GM21825 (cell line): ENCODE data around the gene SCYGR4.

Source experiments
- ATAC-seq: cut with Tn5 transposase; IDR thresholded peaks from one replicate; pipeline ENCODE4 v1.9.1; 2021; ENCODE audit warnings: mild to moderate bottlenecking, moderate library complexity; ENCODE audit not compliant: unreplicated experiment

SCYGR4 gene

DNA sequence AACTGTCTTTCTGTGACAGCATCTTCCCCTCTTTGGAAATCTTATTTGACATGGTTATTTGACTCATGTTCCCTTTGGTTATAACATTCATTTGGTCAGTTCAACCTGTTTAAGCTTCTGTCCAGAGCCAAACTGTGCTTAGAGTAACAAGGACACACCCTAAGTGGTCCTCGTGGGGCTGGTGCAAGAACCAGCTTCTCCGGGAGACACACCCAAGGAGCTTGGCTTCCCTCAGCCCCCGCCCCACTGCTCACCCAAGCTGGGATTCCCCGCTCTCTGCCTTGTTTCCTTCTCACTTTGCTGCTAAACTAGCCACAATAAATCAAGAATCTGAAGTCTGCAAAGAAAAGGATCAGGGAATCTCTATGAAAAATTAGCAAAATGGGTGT, 4.0 kb upstream of the SCYGR4 start:
- no peak for ATAC-seq

DNA sequence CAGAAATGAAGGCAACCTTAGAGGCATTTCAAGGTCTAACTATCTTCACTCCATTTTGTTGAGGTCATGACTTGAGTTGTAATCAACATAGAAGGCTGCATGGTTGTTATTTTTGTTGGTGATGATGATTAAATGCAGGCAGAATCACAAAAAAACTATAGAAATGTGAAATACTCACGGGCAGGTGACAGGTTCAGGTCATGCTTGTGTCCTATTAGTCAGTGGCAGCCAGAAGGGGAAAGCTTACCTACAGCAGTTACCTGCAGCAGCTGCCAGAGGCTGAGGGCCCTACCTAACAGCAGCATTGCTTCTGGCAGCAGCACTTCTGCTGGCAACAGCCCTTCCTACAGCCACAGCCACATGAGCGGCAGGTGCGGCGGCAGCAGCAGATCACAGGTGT, 3.1 kb upstream of the SCYGR4 start:
- no peak for ATAC-seq

DNA sequence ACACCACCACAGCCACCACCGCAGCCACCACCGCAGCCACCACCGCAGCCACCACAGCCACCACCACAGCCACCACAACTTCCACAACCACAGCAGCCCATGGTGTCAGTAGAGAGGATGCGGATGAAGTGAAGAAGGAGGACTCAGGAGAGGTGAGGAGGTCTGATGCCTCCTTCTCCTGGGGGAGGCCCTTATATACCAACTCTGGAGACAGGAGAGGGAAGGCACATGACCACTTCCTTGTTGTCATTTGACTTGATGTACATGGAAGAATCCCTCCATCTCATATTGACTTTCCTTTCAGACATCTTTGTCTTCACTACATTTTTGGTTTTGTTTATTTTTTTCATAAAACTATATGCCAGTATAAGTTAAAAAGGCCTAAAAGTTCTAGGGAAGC, 2.6 kb upstream of the SCYGR4 start, which contains the start of gene SCYGR3:
Gene SCYGR3, minus strand, starts transcription at position 101 of the 400 bp plus-strand sequence. Its CDS starts 0 bp downstream, at position 101.
- ATAC-seq = no peak

DNA sequence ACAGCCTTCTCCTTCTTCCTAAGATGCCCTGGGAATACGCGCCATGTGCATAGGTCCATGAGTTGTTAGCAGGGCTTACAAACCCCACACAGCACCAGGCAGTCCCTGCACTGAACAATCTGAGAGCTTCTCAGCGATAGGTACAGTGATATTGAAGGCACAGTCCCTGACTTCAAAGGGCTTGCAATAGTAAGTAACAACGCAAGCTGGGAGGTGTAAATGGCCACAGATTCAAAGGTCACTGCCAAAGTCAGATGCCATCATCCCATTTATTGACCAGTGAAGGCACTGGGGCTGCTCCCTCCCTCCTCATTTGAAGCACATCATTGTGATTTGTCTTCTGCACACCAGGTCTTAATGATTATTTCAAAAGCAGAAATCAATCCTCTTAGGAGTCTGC, 2.1 kb upstream of the SCYGR4 start:
- ATAC-seq = no peak

DNA sequence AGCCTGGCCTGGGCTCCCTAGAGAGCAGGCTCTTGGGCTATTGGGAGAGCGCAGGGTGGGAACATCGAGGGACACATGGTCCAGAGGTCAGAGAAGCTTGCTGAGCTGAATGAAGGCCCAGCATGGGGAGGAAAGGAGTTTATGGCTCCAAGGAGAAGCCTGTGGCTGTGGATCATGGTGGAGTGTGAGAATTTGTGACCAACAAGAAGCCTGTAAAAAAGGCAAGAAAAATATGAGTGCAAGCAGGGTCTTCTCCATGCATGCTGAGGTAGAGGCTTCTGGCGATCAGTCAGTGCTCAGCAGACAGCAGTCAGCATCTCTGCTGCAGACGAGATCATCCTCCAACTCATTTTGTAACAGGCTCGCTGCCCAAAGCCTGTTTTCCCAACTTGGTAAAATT, 1.4 kb upstream of the SCYGR4 start:
- ATAC-seq = no peak

- ATAC-seq = no peak
Observed at GRCh38 chr2:227616631-227617030, 667 bp upstream of the SCYGR4 start.

- ATAC-seq = no peak
Observed at GRCh38 chr2:227623226-227623625, 5.9 kb downstream of the SCYGR4 start.

DNA sequence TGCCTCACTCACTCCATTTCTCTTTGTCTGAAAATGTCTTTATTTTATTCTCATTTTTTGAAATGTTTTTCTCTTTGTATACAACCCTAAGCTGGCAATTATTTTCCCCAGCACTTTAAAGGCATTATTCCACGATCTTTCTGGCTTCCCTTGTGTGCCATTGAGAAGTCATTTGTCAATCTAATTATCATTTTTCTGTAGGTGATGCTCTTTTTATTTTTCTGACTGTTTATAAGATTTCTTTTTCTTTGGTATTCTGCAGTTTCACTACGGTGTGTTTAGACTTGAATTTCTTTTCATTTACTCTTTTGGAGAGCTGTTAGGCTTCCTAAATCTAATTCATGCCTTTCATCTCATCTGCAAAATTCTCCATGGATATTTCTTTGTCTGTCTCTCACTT, 8.1 kb downstream of the SCYGR4 start:
- ATAC-seq = no peak

DNA sequence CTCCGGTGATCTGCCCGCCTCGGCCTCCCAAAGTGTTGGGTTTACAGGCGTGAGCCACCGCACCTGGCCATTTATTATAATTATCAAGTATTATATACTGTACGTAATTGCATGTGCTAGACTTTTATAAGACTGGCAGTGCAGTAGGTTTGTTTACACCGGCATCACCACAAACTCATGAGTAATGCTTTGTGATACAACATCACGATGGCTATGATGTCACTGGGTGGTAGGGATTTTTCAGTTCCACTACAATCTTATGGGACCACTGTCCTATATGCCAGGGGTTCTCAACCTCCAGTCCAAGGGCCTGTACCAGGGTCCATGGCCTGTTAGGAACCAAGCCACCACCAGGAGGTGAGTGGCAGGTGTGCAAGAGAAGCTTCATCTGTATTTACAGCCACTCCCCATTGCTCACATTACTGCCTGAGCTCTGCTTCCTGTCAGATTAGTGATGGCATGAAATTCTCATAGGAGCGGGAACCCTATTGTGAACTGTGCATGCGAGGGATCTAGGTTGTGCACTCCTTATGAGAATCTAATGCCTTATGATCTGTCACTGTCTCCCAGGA, 9.4 kb downstream of the SCYGR4 start:
- ATAC-seq = no peak

DNA sequence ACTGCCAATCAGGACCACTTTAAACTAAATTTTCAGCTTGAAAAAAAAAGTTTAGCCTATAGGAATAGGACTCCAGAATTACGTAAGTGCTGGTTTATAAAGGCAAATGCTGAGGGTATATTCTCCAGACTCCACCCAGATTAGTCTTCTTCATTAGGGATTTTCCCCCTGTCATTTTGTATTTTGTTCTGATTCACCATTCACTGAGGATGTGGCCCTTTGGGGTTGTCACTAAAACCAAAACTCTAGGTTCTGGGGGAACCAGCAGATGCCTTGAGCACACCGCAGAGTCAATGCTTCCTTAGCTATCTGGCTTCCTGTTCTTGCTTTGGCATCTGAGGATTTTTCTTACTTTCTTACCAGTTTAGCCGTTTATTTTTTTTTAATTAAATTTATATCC, 10.5 kb downstream of the SCYGR4 start:
- peak; percentile 88 for ATAC-seq

- ATAC-seq = no peak
Observed at GRCh38 chr2:227629435-227629834, 12.1 kb downstream of the SCYGR4 start.

GRCh38 chr2:227630322-227630721, 13.0 kb downstream of the SCYGR4 start:
- no peak for ATAC-seq

GRCh38 chr2:227632827-227633226, 15.5 kb downstream of the SCYGR4 start:
- ATAC-seq = no peak

- no peak for ATAC-seq
Observed at GRCh38 chr2:227634201-227634600, 16.9 kb downstream of the SCYGR4 start.

GRCh38 chr2:227642656-227643055, 25.4 kb downstream of the SCYGR4 start:
- ATAC-seq = no peak

- no peak for ATAC-seq
Observed at GRCh38 chr2:227643990-227644551, 26.8 kb downstream of the SCYGR4 start.

GRCh38 chr2:227653419-227653818, 36.1 kb downstream of the SCYGR4 start:
- ATAC-seq = no peak

- no peak for ATAC-seq
Observed at GRCh38 chr2:227654426-227654825, 37.1 kb downstream of the SCYGR4 start.

GRCh38 chr2:227655454-227655853, 38.2 kb downstream of the SCYGR4 start:
- ATAC-seq = no peak

DNA sequence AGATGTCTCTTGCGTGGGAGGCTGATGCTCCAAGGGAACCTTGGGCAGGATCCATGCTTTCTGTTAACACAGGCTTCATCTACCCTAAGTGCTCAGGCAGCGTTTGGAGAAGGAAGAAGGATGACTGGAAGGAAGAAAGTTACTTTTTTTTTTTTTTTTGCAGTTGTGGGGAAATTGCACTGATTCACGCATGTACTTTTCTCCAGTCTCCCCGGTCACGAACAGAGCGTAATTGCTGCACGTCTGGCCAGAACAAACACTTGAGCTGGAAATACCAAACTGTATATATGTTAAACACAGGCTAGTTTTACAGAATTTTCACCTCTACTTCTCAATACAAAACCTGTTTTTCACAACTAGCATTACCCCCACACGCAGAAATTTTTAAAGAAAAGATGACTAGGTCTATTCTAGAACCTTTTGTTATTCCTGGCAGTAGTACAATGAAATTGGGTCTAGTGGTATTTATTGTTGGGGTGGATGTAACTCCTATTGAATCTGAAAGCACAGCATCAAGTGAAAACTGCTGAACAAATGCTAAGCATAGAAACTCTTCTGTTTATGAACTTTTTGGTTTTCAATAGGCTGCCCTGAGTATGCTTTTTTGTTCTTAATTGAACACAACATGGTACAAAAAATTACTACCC, 40.0 kb downstream of the SCYGR4 start:
- ATAC-seq = no peak

- ATAC-seq = no peak
Observed at GRCh38 chr2:227661025-227661649, 43.8 kb downstream of the SCYGR4 start.

- ATAC-seq = no peak
Observed at GRCh38 chr2:227661827-227662226, 44.5 kb downstream of the SCYGR4 start.
